Bronchus fibroblast of lung (primary cell): ENCODE data around the gene TIMM44. TPM values are rescaled to one million over a fixed set of nuclear protein-coding genes. Genes with fewer than 3 reads are reported as not detected.

Experiments
- total RNA-seq: library from RNA; depleted of rRNA; stranded (reverse); fragments of >200 nt; gene quantifications from 2 replicates; pipeline ENCODE4 v1.2.3, GENCODE V29; 2015

The TIMM44 gene
- 56.2 and 56.8 TPM in 2 replicates for total RNA-seq

DNA sequence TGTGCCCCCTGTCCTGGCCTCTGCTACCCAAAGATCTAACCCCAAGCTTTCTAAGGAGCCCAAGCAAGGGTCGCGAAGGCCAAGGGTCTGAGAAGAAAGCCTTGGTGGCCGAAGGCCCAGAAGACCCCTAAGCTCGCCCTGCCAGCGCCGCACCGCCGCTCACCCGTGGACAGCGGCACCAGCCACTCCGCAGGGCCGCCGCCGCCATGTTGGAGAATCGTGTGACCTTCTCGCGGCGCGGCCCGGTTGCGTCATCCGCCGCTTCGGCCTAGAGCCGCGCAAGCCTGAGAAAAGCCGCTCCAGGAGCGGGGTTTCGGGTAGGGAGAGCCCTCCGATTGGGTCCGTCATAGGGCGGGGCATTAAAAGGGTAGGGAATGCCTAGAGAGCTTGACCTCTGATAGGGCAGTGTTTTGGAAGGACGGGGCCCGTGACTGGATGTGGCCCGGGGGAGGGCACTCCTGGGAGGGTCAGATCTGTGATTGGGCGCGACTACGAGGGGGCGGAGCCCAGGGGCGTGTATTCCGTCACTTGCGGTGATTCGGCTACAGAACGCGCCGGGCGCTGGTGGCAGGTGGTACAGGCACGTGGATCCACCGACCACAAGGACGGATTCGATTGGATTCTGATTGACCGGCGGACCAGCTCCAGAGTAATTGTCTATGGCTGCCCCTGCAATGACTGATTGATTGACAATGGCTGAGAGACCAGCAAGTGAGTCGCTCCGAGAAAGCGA is at the start of gene TIMM44:
Gene TIMM44, minus strand, starts transcription at position 223 of the 733 bp plus-strand sequence. Its CDS starts 15 bp downstream, at position 208.

GRCh38 chr19:7926021-7926726 is 17.3 kb downstream of the TIMM44 start, which contains the start of gene CTXN1:
TSS of gene CTXN1 (minus strand) at chr19:7926135. CDS start at chr19:7925538, 597 bp downstream.

GRCh38 chr19:7919610-7920518 is 23.6 kb downstream of the TIMM44 start, which contains the start of gene SNAPC2:
TSS of gene SNAPC2 (plus strand) at chr19:7920338. CDS start at chr19:7920367, 29 bp downstream.

DNA sequence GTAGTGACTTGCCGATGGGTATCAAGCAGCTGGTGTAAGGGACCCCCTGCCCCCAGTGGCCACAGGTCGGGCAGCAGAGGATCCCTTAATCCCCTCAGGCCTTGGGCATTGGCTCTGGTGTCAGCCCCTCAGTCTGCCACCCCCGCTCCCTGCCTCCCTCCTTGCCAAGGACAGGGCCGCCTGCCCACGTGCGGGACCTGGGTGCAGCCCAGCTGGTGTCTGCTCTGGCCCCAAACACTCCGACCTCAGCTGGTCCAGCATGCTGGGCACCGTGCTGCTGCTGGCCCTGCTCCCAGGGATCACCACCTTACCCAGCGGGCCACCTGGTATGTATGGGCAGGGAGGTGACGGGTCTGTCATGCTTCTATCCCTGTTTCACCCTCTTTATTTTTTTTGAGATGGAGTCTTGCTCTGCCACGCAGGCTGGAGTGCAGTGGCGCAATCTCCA is 28.8 kb downstream of the TIMM44 start, which contains the start of gene TGFBR3L:
Gene TGFBR3L, plus strand, starts transcription at position 233 of the 448 bp plus-strand sequence.

GRCh38 chr19:7903244-7904073 is 40.0 kb downstream of the TIMM44 start, which contains the start of gene MAP2K7:
TSS of gene MAP2K7 (plus strand) at chr19:7903877. CDS start at chr19:7903945, 68 bp downstream.

DNA sequence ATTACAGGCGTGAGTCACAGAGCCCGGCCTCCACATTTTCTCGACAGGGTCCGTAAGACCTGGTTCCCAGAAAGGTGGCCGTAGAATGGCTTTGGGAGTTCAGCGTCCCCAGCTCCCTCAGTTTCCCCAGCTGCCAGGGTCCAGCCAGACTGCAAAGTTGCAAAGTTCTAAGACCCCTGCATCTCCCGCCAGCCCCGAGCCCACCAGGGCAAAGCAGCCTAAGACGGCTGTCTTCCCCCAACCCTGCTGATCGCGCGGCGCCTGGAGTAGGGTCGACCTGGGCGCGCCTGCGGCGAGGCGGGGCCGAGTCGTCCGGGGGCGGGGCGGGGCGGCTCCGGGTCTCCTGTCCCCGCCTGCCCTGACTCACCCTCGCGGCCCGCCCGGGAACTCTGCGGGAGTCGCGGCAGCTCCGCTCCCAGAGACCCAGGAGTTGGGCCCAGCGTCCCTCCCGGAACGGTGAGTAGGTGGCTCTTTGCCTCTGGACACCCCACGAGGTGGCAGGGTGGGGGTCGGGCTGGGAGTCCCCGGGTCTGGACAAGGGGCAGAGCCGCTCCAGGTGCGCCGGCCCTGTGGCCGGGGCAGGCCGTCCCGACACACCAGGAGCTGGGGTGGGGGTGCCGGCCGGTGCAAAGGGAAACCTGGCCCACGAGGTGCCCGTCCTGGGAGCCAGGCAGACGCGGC is 55.2 kb downstream of the TIMM44 start, which contains the start of gene LRRC8E:
Gene LRRC8E, plus strand, starts transcription at position 366 of the 681 bp plus-strand sequence. CDS start 7,094 bp downstream, outside the sequence.

Other genes with a start within 250 kb of the TIMM44 start
- gene FCER2, start 241.5 kb downstream of the TIMM44 start, total RNA-seq: not detected in 2 replicates
- not detected in 2 replicates for gene CLEC4G, start 211.6 kb downstream of the TIMM44 start, total RNA-seq
- not detected in 2 replicates for gene CD209, start 196.1 kb downstream of the TIMM44 start, total RNA-seq
- gene CLEC4M, start 180.4 kb downstream of the TIMM44 start, total RNA-seq: not detected in 2 replicates
- gene EVI5L, start 113.4 kb downstream of the TIMM44 start, total RNA-seq: 11.4 and 11.8 TPM in 2 replicates
- not detected in 2 replicates for gene PRR36, start 69.3 kb downstream of the TIMM44 start, total RNA-seq
- 3.7 and 5.9 TPM in 2 replicates for gene LRRC8E, start 55.2 kb downstream of the TIMM44 start, total RNA-seq
- gene MAP2K7, start 39.8 kb downstream of the TIMM44 start, total RNA-seq: 8.6 and 10.8 TPM in 2 replicates
- 1.0 and 6.9 TPM in 2 replicates for gene TGFBR3L, start 28.8 kb downstream of the TIMM44 start, total RNA-seq
- 32.8 and 34.6 TPM in 2 replicates for gene SNAPC2, start 23.3 kb downstream of the TIMM44 start, total RNA-seq
- 3.4 and 4.4 TPM in 2 replicates for gene CTXN1, start 17.5 kb downstream of the TIMM44 start, total RNA-seq
- gene ELAVL1, start 62.0 kb upstream of the TIMM44 start, total RNA-seq: 42.0 and 57.5 TPM in 2 replicates
- not detected in 2 replicates for gene CCL25, start 109.1 kb upstream of the TIMM44 start, total RNA-seq
- gene FBN3, start 205.9 kb upstream of the TIMM44 start, total RNA-seq: not detected in 2 replicates